Large intestine (tissue), 3 donors: ENCODE measurements around the gene SYTL3. TPM values are rescaled to one million over a fixed set of nuclear protein-coding genes. Genes with fewer than 3 reads are reported as not detected.
"Not testable (repeated sequence)": the region's sequence is repeated elsewhere in the genome, so short reads cannot be mapped to it uniquely, and the experiment has no call there.

Experiments used
- DNase-seq, 2 donors: peaks; one replicate each; pipeline versions ENCODE4 v3.0.0 to v3.0.0-alpha.2; 2013
- H3K27ac ChIP-seq: one replicate; pipeline ENCODE4 v1.5.1; 2013; ENCODE audit warnings: low read length
- H3K27me3 ChIP-seq: 2 replicates; pipeline ENCODE4 v1.6.1; 2013; ENCODE audit warnings: low read length; ENCODE audit not compliant: control insufficient read depth, insufficient read depth
- H3K36me3 ChIP-seq: 2 replicates; pipeline ENCODE4 v1.6.1; 2013; ENCODE audit warnings: low read length; ENCODE audit not compliant: control insufficient read depth, insufficient read depth
- H3K4me1 ChIP-seq: one replicate; pipeline ENCODE4 v1.6.1; 2013; ENCODE audit warnings: low read length; ENCODE audit not compliant: control insufficient read depth, insufficient read depth
- H3K4me3 ChIP-seq: one replicate; pipeline ENCODE4 v1.5.1; 2013; ENCODE audit warnings: low read length
- H3K9me3 ChIP-seq: one replicate; pipeline ENCODE4 v1.6.1; 2013; ENCODE audit warnings: mild to moderate bottlenecking, low read depth, low read length, moderate library complexity; ENCODE audit not compliant: control insufficient read depth
- WGBS: methylation state at CpG from one replicate; pipeline ENCODE4 v1.1.5; 2013; ENCODE audit warnings: low lambda C conversion rate; ENCODE audit not compliant: insufficient coverage; 5-methylcytosine and 5-hydroxymethylcytosine counted together
- polyA plus RNA-seq: library from polyadenylated mRNA; unstranded; fragments of 120-200 nt; gene quantifications from one replicate; pipeline ENCODE4 v1.2.1, GENCODE V29; 2013

The SYTL3 gene
- polyA plus RNA-seq, 1 donor = 2.5 TPM

DNA sequence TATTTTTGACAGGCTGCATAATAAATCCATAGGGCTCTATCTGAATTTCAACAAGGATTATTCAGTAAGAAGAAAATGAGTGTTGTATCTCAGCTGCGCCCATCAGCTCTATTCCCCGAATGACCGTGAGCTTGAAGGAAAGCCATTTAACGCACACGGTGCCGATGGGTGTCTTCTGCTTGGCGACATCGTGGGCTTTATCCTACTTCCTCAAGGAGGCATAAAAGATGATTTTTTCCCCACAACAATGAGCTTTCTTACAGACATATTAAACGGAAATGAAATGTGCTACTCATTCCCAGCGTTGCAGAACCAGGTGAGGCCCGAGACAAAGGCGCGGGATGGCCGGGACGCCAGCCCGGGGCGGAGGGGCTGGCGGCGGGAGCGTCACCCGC, 6.0 kb upstream of the SYTL3 start:
- Histone ChIP-seq H3K4me3 (peak overlapping the region; percentile 96), H3K4me1 (peaks cover 24% of the 10 kb centered on the region), H3K27ac (peak overlapping the region; percentile 96), H3K9me3 (no peaks in the 10 kb centered on the region), H3K27me3 (no peaks in the 10 kb centered on the region), H3K36me3 (peaks cover 4% of the 10 kb centered on the region)
- no CpG with 5 or more reads among the region's 21 CpGs for WGBS
- DNase-seq = no peak

DNA sequence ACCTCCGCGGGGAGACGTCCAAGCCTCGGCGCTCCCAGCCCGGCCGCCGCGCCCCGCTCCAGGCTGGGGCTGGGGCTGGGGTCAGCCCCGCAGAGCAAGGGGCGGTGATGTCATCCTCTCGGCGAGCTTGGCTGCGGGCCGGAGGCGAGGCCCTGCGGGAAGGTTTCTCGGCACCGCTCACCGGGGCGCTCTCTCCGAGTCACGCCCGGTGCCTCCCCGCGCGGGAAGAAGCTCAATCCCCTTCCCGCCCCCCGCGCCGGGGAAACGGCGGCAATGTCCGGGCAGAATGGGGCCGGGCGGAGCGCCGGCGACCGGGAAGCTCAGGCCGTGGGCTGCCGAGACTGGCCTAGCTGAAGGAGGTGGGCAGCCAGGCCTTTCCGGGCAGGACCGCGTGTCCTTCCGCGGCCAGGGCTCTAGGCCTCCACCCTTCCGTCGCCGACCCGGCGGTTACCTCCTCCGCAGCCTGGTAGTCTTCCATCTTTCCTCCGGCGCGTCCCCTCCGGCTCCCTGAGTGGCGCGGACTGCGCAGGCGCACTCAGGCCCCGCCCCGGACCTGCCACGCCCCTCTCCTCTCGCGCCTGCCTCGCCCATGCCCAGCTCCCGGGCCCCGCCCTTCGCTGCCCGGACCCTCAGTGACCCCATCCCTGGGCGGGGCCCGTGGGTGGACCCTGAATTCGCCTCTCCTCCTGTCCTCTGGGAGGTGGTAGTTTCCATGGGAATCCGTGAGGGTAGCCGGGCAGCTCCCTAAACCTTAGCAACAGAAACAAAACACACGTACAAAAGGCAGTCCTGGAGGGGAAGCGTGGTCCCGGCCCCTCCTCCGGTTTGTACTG, 5.4 kb upstream of the SYTL3 start, which contains the start of gene DYNLT1:
Gene DYNLT1 (minus strand): TSS at position 513 of the 833 bp plus-strand sequence. CDS start 35 bp downstream, at position 478.
- Histone ChIP-seq H3K4me3 (peak within 1 kb of the TSS; percentile 96), H3K9me3 (no peaks in the 10 kb centered on the region), H3K27me3 (no peaks in the 10 kb centered on the region), H3K27ac (peak within 1 kb of the TSS; percentile 96), H3K4me1 (peaks cover 24% of the 10 kb centered on the region), H3K36me3 (no peaks in the 10 kb centered on the region)
- DNase-seq = peak; percentile 94 to 95
- WGBS = no CpG with 5 or more reads among the region's 81 CpGs

GRCh38 chr6:158645064-158646022, 4.5 kb upstream of the SYTL3 start:
- 33% methylated on average over 3 of the region's 21 CpGs for WGBS
- no peaks in the 10 kb centered on the region for H3K9me3 ChIP-seq
- H3K4me3 ChIP-seq = peak overlapping the region; percentile 96
- no peaks in the 10 kb centered on the region for H3K36me3 ChIP-seq
- H3K4me1 ChIP-seq = peaks cover 24% of the 10 kb centered on the region
- DNase-seq = no peak
- H3K27ac ChIP-seq = peak overlapping the region; percentile 96
- H3K27me3 ChIP-seq = no peaks in the 10 kb centered on the region

DNA sequence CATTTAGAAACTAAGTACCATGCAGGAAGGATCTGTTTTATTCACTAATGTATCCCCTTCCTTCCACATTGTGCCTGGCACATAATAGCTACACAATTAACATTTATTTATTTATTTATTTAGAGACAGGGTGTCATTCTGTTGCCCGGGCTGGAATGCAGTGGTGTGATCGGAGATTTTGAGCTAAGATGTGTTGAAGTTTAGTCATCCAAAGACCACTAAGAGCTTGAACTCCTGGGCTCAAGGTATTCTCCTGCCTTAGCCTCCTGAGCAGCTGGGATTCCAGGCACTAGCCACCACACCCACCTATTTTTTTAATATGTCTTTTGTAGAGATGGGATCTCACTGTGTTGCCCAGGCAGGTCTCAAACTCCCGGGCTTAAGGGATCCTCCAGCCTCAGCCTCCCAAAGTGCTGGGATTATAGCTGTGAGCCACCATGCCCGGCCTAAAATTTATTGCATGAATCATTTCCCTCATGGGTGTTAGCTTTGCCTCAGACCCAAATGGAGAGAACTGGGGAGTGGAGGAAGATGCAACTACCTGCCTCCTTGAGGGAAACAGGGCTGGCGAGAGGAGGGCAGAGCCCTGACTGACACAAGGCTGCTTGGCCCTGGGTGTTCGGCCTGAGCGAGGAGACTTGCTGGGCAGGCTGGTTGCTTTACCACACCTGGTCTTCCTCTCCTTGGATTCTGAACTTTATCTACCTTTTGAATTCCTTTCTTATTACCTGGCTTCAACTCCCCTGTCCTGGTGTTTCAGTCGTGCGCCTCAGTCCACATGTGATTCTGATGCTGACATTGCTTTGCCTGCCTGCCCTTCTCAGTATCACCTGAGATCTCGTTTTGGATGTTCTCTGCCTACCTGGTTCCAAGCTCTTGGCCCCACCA, 3.6 kb upstream of the SYTL3 start:
- 8% methylated on average over 2 of the region's 10 CpGs for WGBS
- Histone ChIP-seq H3K4me3 (no peak overlapping the region), H3K27ac (peak overlapping the region; percentile 74), H3K27me3 (no peaks in the 10 kb centered on the region), H3K4me1 (peaks cover 24% of the 10 kb centered on the region), H3K36me3 (no peaks in the 10 kb centered on the region), H3K9me3 (no peaks in the 10 kb centered on the region)
- DNase-seq = peak; percentile 74 to 78

- Histone ChIP-seq H3K36me3 (no peaks in the 10 kb centered on the region), H3K27ac (no peak overlapping the region), H3K27me3 (no peaks in the 10 kb centered on the region), H3K9me3 (no peaks in the 10 kb centered on the region), H3K4me3 (no peak overlapping the region), H3K4me1 (peaks cover 19% of the 10 kb centered on the region)
- DNase-seq = no peak
- WGBS = 100% methylated on average over 1 of the region's 4 CpGs
Observed at GRCh38 chr6:158647501-158647900, 2.4 kb upstream of the SYTL3 start.

GRCh38 chr6:158648682-158649131, 1.1 kb upstream of the SYTL3 start:
- no peak for DNase-seq
- Histone ChIP-seq H3K4me1 (peaks cover 12% of the 10 kb centered on the region), H3K4me3 (no peak overlapping the region), H3K27ac (no peak overlapping the region), H3K9me3 (no peaks in the 10 kb centered on the region), H3K36me3 (no peaks in the 10 kb centered on the region), H3K27me3 (no peaks in the 10 kb centered on the region)
- 86% methylated on average over 3 of the region's 5 CpGs for WGBS

- not testable (repeated sequence) for H3K9me3 ChIP-seq, H3K36me3 ChIP-seq, H3K4me1 ChIP-seq, H3K27me3 ChIP-seq, H3K4me3 ChIP-seq, H3K27ac ChIP-seq, DNase-seq
- whole genome bisulfite sequencing = no CpG with 5 or more reads among the region's 17 CpGs
Observed at GRCh38 chr6:158651981-158652737, 2.3 kb downstream of the SYTL3 start.

- Histone ChIP-seq H3K9me3 (no peaks in the 10 kb centered on the region), H3K4me3 (no peak overlapping the region), H3K27me3 (no peaks in the 10 kb centered on the region), H3K27ac (no peak overlapping the region), H3K4me1 (peaks cover 6% of the 10 kb centered on the region), H3K36me3 (no peaks in the 10 kb centered on the region)
- WGBS = 73% methylated on average over 5 of the region's 15 CpGs
- DNase-seq = peak in 1 of 2 donors; percentile 47
Observed at GRCh38 chr6:158653577-158654354, 3.9 kb downstream of the SYTL3 start.

- WGBS = no CpG with 5 or more reads among the region's 6 CpGs
- Histone ChIP-seq H3K36me3 (no peaks in the 10 kb centered on the region), H3K27ac (no peak overlapping the region), H3K9me3 (no peaks in the 10 kb centered on the region), H3K27me3 (no peaks in the 10 kb centered on the region), H3K4me1 (peaks cover 6% of the 10 kb centered on the region), H3K4me3 (no peak overlapping the region)
- DNase-seq = peak in 1 of 2 donors; percentile 28
Observed at GRCh38 chr6:158654498-158654897, 4.6 kb downstream of the SYTL3 start.
